ENCODE data around the gene FMNL2. TPM values are rescaled to one million over a fixed set of nuclear protein-coding genes. Genes with fewer than 3 reads are reported as not detected.

Gene FMNL2
- total RNA-seq, 1 experiment from 2014 or later = 28.1 TPM

DNA sequence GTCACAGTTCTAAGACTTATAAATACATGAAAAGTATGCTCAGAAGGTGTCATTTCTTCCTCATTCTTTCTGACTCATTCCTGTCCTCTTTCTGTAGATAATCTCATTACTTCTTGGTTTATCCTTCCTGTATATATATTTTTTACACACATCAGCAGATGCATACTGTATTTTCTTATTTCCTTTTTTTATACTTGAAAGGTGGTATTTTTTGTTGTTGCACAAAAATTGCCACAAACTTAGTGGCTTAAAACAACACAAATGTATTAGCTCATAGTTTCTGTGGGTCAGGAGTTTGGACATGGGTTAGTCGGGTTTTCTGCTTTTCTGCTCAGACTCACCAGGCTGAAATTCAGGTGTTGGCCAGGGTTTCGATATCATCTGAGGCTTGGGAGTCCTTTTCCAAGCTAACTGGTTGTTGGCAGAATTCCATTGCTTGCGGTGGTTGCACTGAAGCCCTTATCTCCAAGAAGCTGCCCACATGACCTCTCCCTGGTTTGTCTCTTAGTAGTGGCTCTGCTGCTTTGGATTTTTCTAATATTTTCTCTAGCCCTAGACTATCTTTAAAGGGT is 162.6 kb downstream of the FMNL2 start:
- no TSS peak for BruUV-seq (replicated peaks)
- TF ChIP-seq YY1 (IDR thresholded peaks at IDR 0.05; ENCODE audit: extremely low read depth, insufficient replicate concordance, low read depth, low read length) (no peak), EGR1 (IDR thresholded peaks at IDR 0.05; ENCODE audit: low read depth) (no peak), ZBTB33 (IDR thresholded peaks at IDR 0.05; ENCODE audit: extremely low read depth, insufficient replicate concordance, low read length) (no peak), EZH2 (IDR thresholded peaks at IDR 0.05) (no peak), TCF7L2 (IDR thresholded peaks at IDR 0.05; ENCODE audit: borderline replicate concordance, extremely low read depth, insufficient read depth, insufficient read length) (no peak), SRF (IDR thresholded peaks at IDR 0.05; ENCODE audit: low read depth) (0 out of 2 replicates have a peak, but pooled peaks have one; percentile 2), JUND (IDR thresholded peaks at IDR 0.05) (peak; percentile 54), POLR2AphosphoS5 (IDR thresholded peaks at IDR 0.05; ENCODE audit: low read depth, low read length) (peak; percentile 19; the same call in 1 of the 2 replicates), CBX3 (IDR thresholded peaks at IDR 0.05; ENCODE audit: low read depth) (no peak; the same call in none of the 2 replicates), ELF1 (IDR thresholded peaks at IDR 0.05; ENCODE audit: borderline replicate concordance, low read depth) (peak; percentile 30; the same call in 1 of the 2 replicates), SP1 (IDR thresholded peaks at IDR 0.05; ENCODE audit: low read depth) (peak; percentile 26; the same call in 1 of the 2 replicates), EZH2phosphoT487 (IDR thresholded peaks at IDR 0.05; ENCODE audit: borderline replicate concordance) (no peak), MAX (IDR thresholded peaks at IDR 0.05) (0 out of 2 replicates have a peak, but pooled peaks have one; percentile 13), FOSL1 (IDR thresholded peaks at IDR 0.05; ENCODE audit: low read depth) (peak; percentile 76), RAD21 (IDR thresholded peaks at IDR 0.05; ENCODE audit: low read depth) (peak; percentile 12; the same call in 1 of the 2 replicates), ZNF274 (IDR thresholded peaks at IDR 0.05; ENCODE audit: low read depth, low read length) (no peak)
- Histone ChIP-seq H3K27me3 (ENCODE audit: insufficient read depth, low read length) (no peaks in the 10 kb centered on the region), H3K27ac (ENCODE audit: low read depth, low read length) (peak overlapping the region; percentile 50; the same call in 1 of the 2 replicates), H3K36me3 (ENCODE audit: control insufficient read depth in 1 of 2, insufficient read depth in 2 of 2, low read length in 2 of 2) (no peaks in the 10 kb centered on the region), H3K4me1 (ENCODE audit: control insufficient read depth in 1 of 2, insufficient read depth in 2 of 2, low read length in 2 of 2) (peaks cover 28 to 61% of the 10 kb centered on the region in 2 experiments), H4K20me1 (ENCODE audit: insufficient read depth) (no peaks in the 10 kb centered on the region), H3K9me2 (ENCODE audit: insufficient read depth) (no peaks in the 10 kb centered on the region), H3K79me2 (ENCODE audit: insufficient read depth, low read length) (peaks cover 24% of the 10 kb centered on the region; the same call in 1 of the 2 replicates), H3K4me2 (ENCODE audit: low read length) (peak overlapping the region; percentile 73), H3K9me3 (ENCODE audit: control insufficient read depth in 1 of 2, insufficient read depth in 1 of 2, low read depth in 1 of 2, low read length in 2 of 2) (no peaks in the 10 kb centered on the region), H2AFZ (ENCODE audit: low read depth, low read length, poor library complexity, severe bottlenecking) (no peak overlapping the region), H3K9ac (ENCODE audit: low read length) (peak overlapping the region; percentile 31), H3K4me3 (replicated peaks in 1 of 2; ENCODE audit: low read depth in 1 of 2, low read length in 2 of 2) (peak overlapping the region; percentile 2 to 30; a peak in 1 of 4 replicates)
- ChIA-PET POLR2A (no interaction called here), CTCF (no interaction called here), RAD21 (ENCODE audit: low non-redundant PET in 1 of 2, low total read pairs in 2 of 2, uncharacterized antibody in 2 of 2, unreplicated experiment in 2 of 2) (no interaction called here)
- ATAC-seq = peak; percentile 81
- DNase-seq (ENCODE audit: low read depth, low spot score) = peak; percentile 75
- intact Hi-C loops (cut with micrococcal nuclease) = no loop called here

Measured in HCT116 (cell line).